Muscle of leg (tissue), 16 donors: ENCODE measurements around the gene SUMO3. TPM values are rescaled to one million over a fixed set of nuclear protein-coding genes. Genes with fewer than 3 reads are reported as not detected.

Source experiments
- DNase-seq: peaks from one replicate; pipeline ENCODE4 v3.0.0; 2013
- H3K27ac ChIP-seq: one replicate; pipeline ENCODE4 v1.5.1; 2013; ENCODE audit warnings: mild to moderate bottlenecking, low read length, control low read depth
- H3K27me3 ChIP-seq: one replicate; pipeline ENCODE4 v1.6.1; 2013; ENCODE audit warnings: low read length; ENCODE audit not compliant: control insufficient read depth, insufficient read depth
- H3K36me3 ChIP-seq: one replicate; pipeline ENCODE4 v1.6.1; 2013; ENCODE audit warnings: low read length; ENCODE audit not compliant: control insufficient read depth, insufficient read depth
- H3K4me1 ChIP-seq: one replicate; pipeline ENCODE4 v1.6.1; 2013; ENCODE audit warnings: low read length; ENCODE audit not compliant: control insufficient read depth, insufficient read depth
- H3K4me3 ChIP-seq: one replicate; pipeline ENCODE4 v1.5.1; 2013; ENCODE audit warnings: low read length, control low read depth
- H3K9me3 ChIP-seq: replicated peaks from 2 replicates; pipeline ENCODE4 v1.6.1; 2013; ENCODE audit warnings: low read depth, low read length; ENCODE audit not compliant: control insufficient read depth
- WGBS: methylation state at CpG from one replicate; pipeline ENCODE4 v1.1.5; 2013; ENCODE audit warnings: missing lambda C conversion rate; ENCODE audit not compliant: insufficient coverage; 5-methylcytosine and 5-hydroxymethylcytosine counted together
- long read RNA-seq, 11 donors: transcript quantifications; one replicate each; lab custom pipeline, GENCODE V29; 2026
- polyA plus RNA-seq, 8 donors: library from polyadenylated mRNA; unstranded; fragments of 120-200 nt; gene quantifications; one replicate each; pipeline versions ENCODE4 v1.2.1 to v1.2.3, GENCODE V29; 2013; ENCODE audit warnings: inconsistent platforms in 1 of 8, low replicate concordance in 1 of 8; ENCODE audit not compliant: insufficient read length in 8 of 8, insufficient read depth in 1 of 8
- total RNA-seq: library from RNA; stranded (reverse); fragments of 120-200 nt; gene quantifications from one replicate; pipeline ENCODE4 v1.2.4, GENCODE V29; 2013

SUMO3 gene
- total RNA-seq (51.7 TPM), polyA plus RNA-seq (10 to 100 TPM; 63.1 to 82.5 (median 72.9) TPM)
- long read RNA-seq, donor 1, transcript SUMO3-201 (4 exons, 1,807 nt), result major isoform, 13 of 14 reads
- long read RNA-seq, donor 1, partial matches to known transcripts, result 0 of 14 reads
- long read RNA-seq, donor 1, other reads (novel, unspliced or antisense), result 0 of 14 reads
- long read RNA-seq, donor 2, transcript SUMO3-201 (4 exons, 1,807 nt), result major isoform, 5 of 17 reads
- long read RNA-seq, donor 2, partial matches to known transcripts, result 11 of 17 reads
- long read RNA-seq, donor 2, other reads (novel, unspliced or antisense), result 0 of 17 reads
- long read RNA-seq, donor 3, transcript SUMO3-201 (4 exons, 1,807 nt), result major isoform, 32 of 33 reads
- long read RNA-seq, donor 3, partial matches to known transcripts, result 0 of 33 reads
- long read RNA-seq, donor 3, other reads (novel, unspliced or antisense), result 0 of 33 reads
- long read RNA-seq, donor 4, transcript SUMO3-201 (4 exons, 1,807 nt), result major isoform, 31 of 31 reads
- long read RNA-seq, donor 4, partial matches to known transcripts, result 0 of 31 reads
- long read RNA-seq, donor 4, other reads (novel, unspliced or antisense), result 0 of 31 reads
- long read RNA-seq, donor 5, transcript SUMO3-201 (4 exons, 1,807 nt), result major isoform, 111 of 111 reads
- long read RNA-seq, donor 5, partial matches to known transcripts, result 0 of 111 reads
- long read RNA-seq, donor 5, other reads (novel, unspliced or antisense), result 0 of 111 reads
- long read RNA-seq, donor 6, transcript SUMO3-201 (4 exons, 1,807 nt), result major isoform, 74 of 74 reads
- long read RNA-seq, donor 6, partial matches to known transcripts, result 0 of 74 reads
- long read RNA-seq, donor 6, other reads (novel, unspliced or antisense), result 0 of 74 reads
- long read RNA-seq, donor 7, transcript SUMO3-201 (4 exons, 1,807 nt), result major isoform, 42 of 42 reads
- long read RNA-seq, donor 7, partial matches to known transcripts, result 0 of 42 reads
- long read RNA-seq, donor 7, other reads (novel, unspliced or antisense), result 0 of 42 reads
- long read RNA-seq, donor 8, transcript SUMO3-201 (4 exons, 1,807 nt), result major isoform, 37 of 39 reads
- long read RNA-seq, donor 8, partial matches to known transcripts, result 0 of 39 reads
- long read RNA-seq, donor 8, other reads (novel, unspliced or antisense), result 0 of 39 reads
- long read RNA-seq, donor 9, transcript SUMO3-201 (4 exons, 1,807 nt), result major isoform, 29 of 30 reads
- long read RNA-seq, donor 9, partial matches to known transcripts, result 0 of 30 reads
- long read RNA-seq, donor 9, other reads (novel, unspliced or antisense), result 0 of 30 reads
- long read RNA-seq, donor 10, transcript SUMO3-201 (4 exons, 1,807 nt), result major isoform, 47 of 58 reads
- long read RNA-seq, donor 10, partial matches to known transcripts, result 10 of 58 reads
- long read RNA-seq, donor 10, other reads (novel, unspliced or antisense), result 0 of 58 reads
- long read RNA-seq, donor 11, transcript SUMO3-201 (4 exons, 1,807 nt), result major isoform, 33 of 88 reads
- long read RNA-seq, donor 11, partial matches to known transcripts, result 55 of 88 reads
- long read RNA-seq, donor 11, other reads (novel, unspliced or antisense), result 0 of 88 reads

DNA sequence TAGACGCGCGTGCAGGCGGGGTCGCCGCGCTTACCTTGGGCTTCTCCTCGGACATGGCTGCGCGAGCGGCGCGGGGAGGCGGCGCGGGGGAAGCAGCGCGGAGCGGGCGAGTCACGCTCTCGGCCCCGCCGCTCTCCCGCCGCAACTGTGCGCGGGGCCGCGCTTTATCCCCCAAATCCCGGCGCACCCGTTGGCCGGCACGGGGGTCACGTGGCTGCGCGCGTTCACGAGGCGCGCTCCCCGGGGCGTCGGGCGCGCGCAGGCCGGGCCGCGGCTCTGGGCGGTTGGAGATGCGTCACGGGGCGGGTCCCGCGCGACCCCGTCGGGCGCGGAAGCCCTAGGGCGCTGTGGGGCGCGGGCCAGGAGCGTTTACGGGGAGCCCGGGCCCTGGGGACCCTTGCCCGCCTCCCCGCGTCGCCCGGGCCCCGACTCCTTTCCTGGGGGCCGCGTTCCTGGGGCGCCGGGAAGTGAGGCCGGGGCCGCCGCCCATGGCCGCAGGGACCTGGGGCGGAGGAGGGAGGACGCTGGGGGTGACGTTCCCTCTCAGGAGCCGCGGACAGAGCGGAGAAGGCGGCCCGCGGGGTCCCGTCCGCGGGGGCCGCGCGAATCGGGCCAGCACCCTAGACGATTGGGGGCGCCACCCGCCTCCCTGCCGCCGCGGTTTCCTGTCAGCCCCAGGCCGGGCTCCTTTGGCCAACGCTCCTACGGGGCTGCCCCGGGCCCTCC is at the start of gene SUMO3:
Gene SUMO3 (minus strand): TSS at position 149 of the 726 bp plus-strand sequence. CDS start 94 bp downstream, at position 55.
- Histone ChIP-seq H3K4me1 (peaks cover 8% of the 10 kb centered on the region), H3K27me3 (peaks cover 2% of the 10 kb centered on the region), H3K27ac (no peak within 1 kb of the TSS), H3K9me3 (peaks cover 28% of the 10 kb centered on the region), H3K36me3 (peaks cover 9% of the 10 kb centered on the region), H3K4me3 (peak within 1 kb of the TSS; percentile 66)
- DNase-seq, result peak; percentile 92
- under 1% methylated on average over 108 of the region's 108 CpGs for WGBS

DNA sequence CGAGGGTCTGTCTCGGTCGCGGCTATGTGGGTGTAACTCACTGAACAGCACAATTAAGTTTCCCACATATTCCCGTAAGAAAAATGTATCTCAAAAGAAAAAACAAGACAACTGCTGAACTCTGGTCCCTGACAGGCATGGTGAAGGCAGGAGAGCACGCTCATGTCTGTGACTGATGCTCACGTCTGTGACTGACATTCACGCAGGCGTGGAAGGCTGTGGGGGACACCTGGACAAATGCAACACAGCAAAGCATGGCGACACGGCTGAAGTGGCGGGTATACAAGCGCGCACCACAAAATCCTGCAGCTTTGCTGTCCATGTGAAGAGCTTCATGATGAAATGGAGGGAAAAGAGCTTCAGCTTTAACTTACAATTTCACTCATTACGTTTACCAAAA is 49.6 kb upstream of the SUMO3 start:
- DNase-seq, result no peak
- Histone ChIP-seq H3K9me3 (no peaks in the 10 kb centered on the region), H3K4me1 (peaks cover 43% of the 10 kb centered on the region), H3K27me3 (no peaks in the 10 kb centered on the region), H3K27ac (no peak overlapping the region), H3K36me3 (peaks cover 29% of the 10 kb centered on the region), H3K4me3 (no peak overlapping the region)
- WGBS, result 84% methylated on average over 6 of the region's 15 CpGs

DNA sequence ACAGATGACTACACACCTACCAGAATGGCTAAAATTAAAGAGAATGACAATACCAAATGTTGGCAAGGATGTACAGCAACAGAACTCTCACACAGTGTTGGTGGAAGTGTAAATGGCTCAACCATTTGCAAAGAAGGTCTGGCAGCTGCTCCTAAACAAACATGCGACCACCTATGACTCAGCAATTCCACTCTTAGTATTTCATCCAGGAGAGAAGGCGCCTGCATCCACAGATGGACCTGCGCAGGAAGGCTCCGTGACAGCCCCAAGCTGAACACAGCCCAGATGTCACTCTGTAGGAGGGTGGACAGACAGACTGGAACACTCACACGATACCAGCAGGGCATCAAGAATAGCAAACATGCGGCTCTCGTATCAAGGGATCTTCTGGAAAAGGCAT is 48.9 kb upstream of the SUMO3 start:
- Histone ChIP-seq H3K9me3 (no peaks in the 10 kb centered on the region), H3K4me1 (peaks cover 37% of the 10 kb centered on the region), H3K4me3 (no peak overlapping the region), H3K36me3 (peaks cover 31% of the 10 kb centered on the region), H3K27me3 (no peaks in the 10 kb centered on the region), H3K27ac (no peak overlapping the region)
- DNase-seq, result no peak
- WGBS, result 73% methylated on average over 4 of the region's 7 CpGs

DNA sequence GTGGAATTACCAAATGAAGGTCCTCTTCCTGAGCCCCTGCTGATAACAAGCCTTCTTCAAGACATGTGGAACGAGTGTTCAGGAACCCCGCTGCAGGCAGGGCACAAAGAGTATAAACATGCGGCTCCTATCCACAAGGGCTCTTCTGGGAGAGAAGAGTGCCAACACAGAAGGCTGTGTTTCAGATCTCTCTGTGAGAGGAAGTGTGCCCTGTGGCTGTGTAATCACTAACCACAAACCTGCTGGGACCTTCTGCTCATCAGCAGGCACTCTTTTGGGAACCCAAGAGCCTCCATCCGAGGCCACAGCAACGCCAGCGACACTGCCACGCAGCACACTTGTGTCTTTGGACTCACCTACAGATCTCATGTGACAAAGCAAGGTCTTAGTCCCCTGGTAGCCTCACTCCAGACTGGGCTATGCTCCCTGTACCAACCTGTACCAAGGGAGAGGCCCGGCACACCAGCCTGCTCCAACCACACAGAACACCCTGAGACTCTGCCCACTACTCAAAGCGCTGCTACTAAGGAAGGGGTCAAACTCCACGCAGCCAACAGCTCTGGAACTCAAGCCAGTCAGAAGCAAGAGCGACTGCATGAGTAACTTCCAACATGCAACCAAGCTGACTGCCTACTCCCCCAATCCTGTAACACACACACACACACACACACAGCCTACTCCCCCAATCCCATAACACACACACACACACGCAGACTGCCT is 47.9 kb upstream of the SUMO3 start:
- DNase-seq, result no peak
- Histone ChIP-seq H3K4me1 (peaks cover 28% of the 10 kb centered on the region), H3K9me3 (no peaks in the 10 kb centered on the region), H3K27me3 (no peaks in the 10 kb centered on the region), H3K27ac (no peak overlapping the region), H3K4me3 (no peak overlapping the region), H3K36me3 (peaks cover 40% of the 10 kb centered on the region)
- 80% methylated on average over 7 of the region's 12 CpGs for WGBS

DNA sequence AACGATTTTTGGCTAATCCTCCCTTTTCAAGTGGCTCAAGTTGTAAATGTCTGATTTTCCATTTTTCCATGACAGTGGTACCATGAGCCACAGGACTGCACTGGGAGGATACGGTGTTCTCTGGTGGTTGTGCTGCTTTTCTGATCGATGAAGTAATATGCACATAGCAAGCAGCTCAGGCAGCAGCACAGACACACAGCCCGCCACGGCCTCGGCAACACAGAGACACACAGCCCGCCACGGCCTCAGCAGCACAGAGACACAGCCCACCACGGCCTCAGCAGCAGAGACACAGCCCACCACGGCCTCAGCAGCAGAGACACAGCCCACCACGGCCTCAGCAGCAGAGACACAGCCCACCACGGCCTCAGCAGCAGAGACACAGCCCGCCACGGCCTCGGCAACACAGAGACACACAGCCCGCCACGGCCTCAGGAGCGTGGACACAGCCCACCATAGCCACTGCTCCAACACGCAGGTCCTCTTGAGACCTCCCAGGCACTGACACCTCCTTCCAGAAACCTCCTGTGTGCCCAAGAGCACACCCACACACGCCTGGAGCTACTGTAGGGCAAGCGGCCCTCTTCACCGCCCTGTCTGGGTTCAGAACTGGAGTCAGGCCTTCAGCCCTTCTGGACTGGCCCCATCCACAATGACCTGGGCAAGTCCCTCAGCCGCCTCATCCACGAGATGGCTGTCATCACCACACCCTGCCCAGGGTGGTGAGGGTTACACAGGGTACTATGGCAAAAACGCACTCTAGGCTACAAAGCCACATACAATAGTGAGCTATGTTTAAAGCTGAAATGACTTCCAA is 45.2 kb upstream of the SUMO3 start:
- Histone ChIP-seq H3K36me3 (peaks cover 56% of the 10 kb centered on the region), H3K27ac (no peak overlapping the region), H3K27me3 (no peaks in the 10 kb centered on the region), H3K9me3 (no peaks in the 10 kb centered on the region), H3K4me3 (no peak overlapping the region), H3K4me1 (peaks cover 8% of the 10 kb centered on the region)
- WGBS, result 95% methylated on average over 18 of the region's 25 CpGs
- no peak for DNase-seq

DNA sequence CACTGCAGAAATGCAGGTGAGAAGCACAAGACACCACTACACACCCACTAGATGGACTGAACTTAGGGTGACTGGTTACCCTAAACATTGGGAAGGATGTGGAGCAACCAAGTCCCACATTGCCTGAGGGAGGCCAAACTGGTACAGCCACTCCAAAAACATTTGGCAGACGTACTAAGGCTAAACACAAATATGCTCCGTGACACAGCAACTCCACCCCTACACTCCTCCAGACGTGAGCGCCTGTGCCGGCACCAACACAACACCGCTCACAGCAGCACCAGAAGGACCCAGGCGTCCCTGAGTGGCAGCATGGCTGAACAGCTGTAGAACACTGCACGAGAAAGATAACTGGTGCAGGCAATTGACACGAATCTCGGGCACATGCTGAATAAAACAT is 40.9 kb upstream of the SUMO3 start:
- Histone ChIP-seq H3K36me3 (peaks cover 67% of the 10 kb centered on the region), H3K9me3 (no peaks in the 10 kb centered on the region), H3K4me1 (no peaks in the 10 kb centered on the region), H3K4me3 (no peak overlapping the region), H3K27ac (no peak overlapping the region), H3K27me3 (no peaks in the 10 kb centered on the region)
- no peak for DNase-seq
- WGBS, result 88% methylated on average over 7 of the region's 10 CpGs

DNA sequence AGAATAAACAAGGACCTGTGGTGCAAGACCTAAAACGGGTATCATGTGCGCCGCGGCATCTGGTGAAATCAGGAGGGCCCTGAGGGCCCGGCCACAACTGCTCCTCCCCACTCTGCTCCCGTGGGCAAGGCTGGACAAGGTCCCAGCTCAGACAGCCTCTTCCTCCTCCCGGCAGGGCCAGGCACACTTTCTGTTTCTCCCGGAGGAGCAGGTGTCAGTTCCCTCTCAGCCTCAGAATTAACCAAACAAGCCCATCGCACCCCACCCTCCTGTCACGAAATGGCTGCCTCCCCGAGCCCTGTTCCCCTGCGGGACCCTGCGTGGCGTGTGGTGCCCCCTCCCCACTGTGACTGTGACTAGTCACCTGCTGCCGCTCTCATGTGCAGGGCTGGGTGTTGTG is 40.4 kb upstream of the SUMO3 start:
- Histone ChIP-seq H3K27ac (no peak overlapping the region), H3K4me1 (no peaks in the 10 kb centered on the region), H3K9me3 (no peaks in the 10 kb centered on the region), H3K27me3 (no peaks in the 10 kb centered on the region), H3K4me3 (no peak overlapping the region), H3K36me3 (peaks cover 67% of the 10 kb centered on the region)
- no peak for DNase-seq
- WGBS, result 89% methylated on average over 14 of the region's 15 CpGs

DNA sequence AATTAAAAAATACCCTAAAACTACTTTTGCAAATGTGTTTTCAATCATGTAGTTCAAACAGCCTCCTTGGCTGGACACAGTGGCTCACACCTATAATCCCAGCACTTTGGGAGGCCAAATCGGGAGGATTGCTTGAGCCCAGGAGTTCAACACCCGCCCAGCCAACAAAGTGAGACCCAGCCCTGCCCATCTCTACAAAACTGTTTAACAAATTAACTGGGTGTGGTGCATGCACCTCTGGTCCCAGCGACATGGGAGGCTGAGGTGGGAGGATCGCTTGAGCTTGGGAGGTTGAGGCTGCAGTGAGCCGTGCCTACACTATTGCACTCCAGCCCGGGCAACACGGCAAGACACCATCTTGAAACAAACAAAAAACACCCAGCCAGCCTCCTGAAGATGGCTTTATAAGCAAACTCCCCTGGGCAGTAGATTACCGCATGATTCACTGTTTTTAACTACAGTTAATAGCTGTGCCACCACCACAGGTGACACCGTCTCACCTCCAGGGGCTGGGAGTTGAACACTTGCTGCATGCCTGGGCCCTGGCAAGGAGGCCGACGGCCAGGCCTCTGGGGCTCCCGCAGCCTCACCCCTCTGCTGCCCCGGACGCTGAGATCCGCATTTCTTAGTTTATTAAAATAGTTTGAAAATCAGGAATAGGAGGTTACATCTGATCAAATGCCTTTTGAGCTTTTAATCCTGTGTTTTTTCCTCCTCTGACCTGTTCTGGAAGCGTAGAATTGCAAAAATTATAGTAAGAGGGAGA is 39.4 kb upstream of the SUMO3 start:
- Histone ChIP-seq H3K9me3 (no peaks in the 10 kb centered on the region), H3K27ac (no peak overlapping the region), H3K36me3 (peaks cover 71% of the 10 kb centered on the region), H3K4me1 (no peaks in the 10 kb centered on the region), H3K27me3 (no peaks in the 10 kb centered on the region), H3K4me3 (no peak overlapping the region)
- WGBS, result 90% methylated on average over 2 of the region's 16 CpGs
- DNase-seq, result no peak
